Muscle of leg (tissue), 11 donors: ENCODE results near the gene ADM2. TPM values are rescaled to one million over a fixed set of nuclear protein-coding genes. Genes with fewer than 3 reads are reported as not detected.
"Not testable (repeated sequence)": the region's sequence is repeated elsewhere in the genome, so short reads cannot be mapped to it uniquely, and the experiment has no call there.

Experiments
- DNase-seq: peaks from one replicate; pipeline ENCODE4 v3.0.0; 2013
- H3K27ac ChIP-seq: one replicate; pipeline ENCODE4 v1.5.1; 2013; ENCODE audit warnings: mild to moderate bottlenecking, low read length, control low read depth
- H3K27me3 ChIP-seq: one replicate; pipeline ENCODE4 v1.6.1; 2013; ENCODE audit warnings: low read length; ENCODE audit not compliant: control insufficient read depth, insufficient read depth
- H3K36me3 ChIP-seq: one replicate; pipeline ENCODE4 v1.6.1; 2013; ENCODE audit warnings: low read length; ENCODE audit not compliant: control insufficient read depth, insufficient read depth
- H3K4me1 ChIP-seq: one replicate; pipeline ENCODE4 v1.6.1; 2013; ENCODE audit warnings: low read length; ENCODE audit not compliant: control insufficient read depth, insufficient read depth
- H3K4me3 ChIP-seq: one replicate; pipeline ENCODE4 v1.5.1; 2013; ENCODE audit warnings: low read length, control low read depth
- H3K9me3 ChIP-seq: replicated peaks from 2 replicates; pipeline ENCODE4 v1.6.1; 2013; ENCODE audit warnings: low read depth, low read length; ENCODE audit not compliant: control insufficient read depth
- WGBS: methylation state at CpG from one replicate; pipeline ENCODE4 v1.1.5; 2013; ENCODE audit warnings: missing lambda C conversion rate; ENCODE audit not compliant: insufficient coverage; 5-methylcytosine and 5-hydroxymethylcytosine counted together
- polyA plus RNA-seq, 8 donors: library from polyadenylated mRNA; unstranded; fragments of 120-200 nt; gene quantifications; one replicate each; pipeline versions ENCODE4 v1.2.1 to v1.2.3, GENCODE V29; 2013; ENCODE audit warnings: inconsistent platforms in 1 of 8, low replicate concordance in 1 of 8; ENCODE audit not compliant: insufficient read length in 8 of 8, insufficient read depth in 1 of 8
- total RNA-seq: library from RNA; stranded (reverse); fragments of 120-200 nt; gene quantifications from one replicate; pipeline ENCODE4 v1.2.4, GENCODE V29; 2013

ADM2 gene
- total and polyA plus RNA-seq, 9 donors: 0.23 to 0.81 (median 0.53) TPM

GRCh38 chr22:50531962-50532674 lies 50.8 kb downstream of the ADM2 start:
- Histone ChIP-seq H3K27ac (peak overlapping the region; percentile 79), H3K9me3 (no peaks in the 10 kb centered on the region), H3K4me3 (peak overlapping the region; percentile 47), H3K27me3 (peaks cover 73% of the 10 kb centered on the region), H3K36me3 (no peaks in the 10 kb centered on the region), H3K4me1 (peaks cover 35% of the 10 kb centered on the region)
- WGBS: under 1% methylated on average over 44 of the region's 56 CpGs
- DNase-seq: peak; percentile 83

GRCh38 chr22:50532824-50533796 lies 51.8 kb downstream of the ADM2 start:
- DNase-seq: no peak
- Histone ChIP-seq H3K9me3 (no peaks in the 10 kb centered on the region), H3K36me3 (no peaks in the 10 kb centered on the region), H3K4me3 (no peak overlapping the region), H3K27me3 (peaks cover 80% of the 10 kb centered on the region), H3K27ac (no peak overlapping the region), H3K4me1 (peaks cover 34% of the 10 kb centered on the region)
- WGBS: 79% methylated on average over 11 of the region's 19 CpGs

GRCh38 chr22:50533856-50534711 lies 52.7 kb downstream of the ADM2 start:
- Histone ChIP-seq H3K27me3 (peaks cover 76% of the 10 kb centered on the region), H3K27ac (peak overlapping the region; percentile 7), H3K4me1 (peaks cover 32% of the 10 kb centered on the region)
- 47% methylated on average over 7 of the region's 21 CpGs for WGBS
- H3K4me3 ChIP-seq, DNase-seq, H3K9me3 ChIP-seq, H3K36me3 ChIP-seq: not testable (repeated sequence)

GRCh38 chr22:50535113-50535512 lies 53.8 kb downstream of the ADM2 start:
- WGBS: no CpG with 5 or more reads among the region's 8 CpGs
- no peak for DNase-seq
- peaks cover 25% of the 10 kb centered on the region for H3K4me1 ChIP-seq

More at GRCh38 chr22:50535113-50535512, 53.8 kb downstream of the ADM2 start:
- no peak overlapping the region for H3K27ac ChIP-seq
- no peaks in the 10 kb centered on the region for H3K9me3 ChIP-seq
- peaks cover 73% of the 10 kb centered on the region for H3K27me3 ChIP-seq
- H3K36me3 ChIP-seq: no peaks in the 10 kb centered on the region
- H3K4me3 ChIP-seq: no peak overlapping the region

Other genes starting within 250 kb of the ADM2 start
- 26.2 TPM for gene TUBGCP6, start 236.5 kb upstream of the ADM2 start, total RNA-seq
- 10 to 100 TPM; 21.4 to 35.3 (median 26.4) TPM for gene TUBGCP6, start 236.5 kb upstream of the ADM2 start, polyA plus RNA-seq
- 11.5 TPM for gene HDAC10, start 230.3 kb upstream of the ADM2 start, total RNA-seq
- 10 to 100 TPM; 10.8 to 23.7 (median 16.9) TPM for gene HDAC10, start 230.3 kb upstream of the ADM2 start, polyA plus RNA-seq
- gene MAPK12, start 219.9 kb upstream of the ADM2 start, total RNA-seq: 25.6 TPM
- 10 to 100 TPM in 7 of 8 donors, 1 to 10 TPM in 1; 9.4 to 37.8 (median 19.1) TPM for gene MAPK12, start 219.9 kb upstream of the ADM2 start, polyA plus RNA-seq
- gene MAPK11, start 211.2 kb upstream of the ADM2 start, total RNA-seq: 4.5 TPM
- 1 to 10 TPM; 6.1 to 8.7 (median 6.8) TPM for gene MAPK11, start 211.2 kb upstream of the ADM2 start, polyA plus RNA-seq
- gene PLXNB2, start 173.9 kb upstream of the ADM2 start, total RNA-seq: 36.9 TPM
- 100 to 1,000 TPM in 2 of 8 donors, 10 to 100 TPM in 6; 72.1 to 110 (median 94.2) TPM for gene PLXNB2, start 173.9 kb upstream of the ADM2 start, polyA plus RNA-seq
- 2.0 TPM for gene DENND6B, start 154.5 kb upstream of the ADM2 start, total RNA-seq
- gene DENND6B, start 154.5 kb upstream of the ADM2 start, polyA plus RNA-seq: 1 to 10 TPM; 3.9 to 7.1 (median 4.8) TPM
- gene PPP6R2, start 138.2 kb upstream of the ADM2 start, total RNA-seq: 36.4 TPM
- gene PPP6R2, start 138.2 kb upstream of the ADM2 start, polyA plus RNA-seq: 10 to 100 TPM; 29.8 to 41.5 (median 36.2) TPM
- gene SBF1, start 6.5 kb upstream of the ADM2 start, total RNA-seq: 36.5 TPM
- gene SBF1, start 6.5 kb upstream of the ADM2 start, polyA plus RNA-seq: 10 to 100 TPM; 34.6 to 49.7 (median 45.2) TPM
- gene MIOX, start 5.3 kb downstream of the ADM2 start, total RNA-seq: not detected
- under 1 TPM in 4 of 8 donors, not detected in 4; 0.08 to 0.12 (median 0.10) TPM for gene MIOX, start 5.3 kb downstream of the ADM2 start, polyA plus RNA-seq
- gene LMF2, start 26.2 kb downstream of the ADM2 start, total RNA-seq: 27.0 TPM
- gene LMF2, start 26.2 kb downstream of the ADM2 start, polyA plus RNA-seq: 10 to 100 TPM; 35.5 to 54.1 (median 44.9) TPM
- gene NCAPH2, start 26.7 kb downstream of the ADM2 start, total RNA-seq: 34.8 TPM
- 10 to 100 TPM; 30.7 to 40.3 (median 37.6) TPM for gene NCAPH2, start 26.7 kb downstream of the ADM2 start, polyA plus RNA-seq
- 0.40 TPM for gene SCO2, start 44.1 kb downstream of the ADM2 start, total RNA-seq
- gene SCO2, start 44.1 kb downstream of the ADM2 start, polyA plus RNA-seq: 1 to 10 TPM in 6 of 8 donors, under 1 TPM in 2; 0.71 to 7.0 (median 3.3) TPM
- 3.2 TPM for gene TYMP, start 48.5 kb downstream of the ADM2 start, total RNA-seq
- 1 to 10 TPM; 3.4 to 5.8 (median 4.1) TPM for gene TYMP, start 48.5 kb downstream of the ADM2 start, polyA plus RNA-seq
- gene KLHDC7B, start 64.4 kb downstream of the ADM2 start, total RNA-seq: not detected
- under 1 TPM in 4 of 8 donors, not detected in 4; 0.03 to 0.35 (median 0.07) TPM for gene KLHDC7B, start 64.4 kb downstream of the ADM2 start, polyA plus RNA-seq
- not detected for gene SYCE3, start 81.4 kb downstream of the ADM2 start, total RNA-seq
- gene SYCE3, start 81.4 kb downstream of the ADM2 start, polyA plus RNA-seq: not detected
- 46.2 TPM for gene CPT1B, start 96.9 kb downstream of the ADM2 start, total RNA-seq
- gene CPT1B, start 96.9 kb downstream of the ADM2 start, polyA plus RNA-seq: 10 to 100 TPM; 24.5 to 66.6 (median 42.7) TPM
- 47.5 TPM for gene CHKB, start 101.3 kb downstream of the ADM2 start, total RNA-seq
- gene CHKB, start 101.3 kb downstream of the ADM2 start, polyA plus RNA-seq: 10 to 100 TPM; 38.6 to 61.7 (median 47.2) TPM
- 0.22 TPM for gene MAPK8IP2, start 119.2 kb downstream of the ADM2 start, total RNA-seq
- under 1 TPM; 0.34 to 0.68 (median 0.55) TPM for gene MAPK8IP2, start 119.2 kb downstream of the ADM2 start, polyA plus RNA-seq
- gene ARSA, start 146.6 kb downstream of the ADM2 start, total RNA-seq: 8.4 TPM
- gene ARSA, start 146.6 kb downstream of the ADM2 start, polyA plus RNA-seq: 10 to 100 TPM; 11.4 to 21.9 (median 15.2) TPM
- gene SHANK3, start 191.3 kb downstream of the ADM2 start, total RNA-seq: 4.3 TPM
- gene SHANK3, start 191.3 kb downstream of the ADM2 start, polyA plus RNA-seq: 10 to 100 TPM; 11.9 to 25.1 (median 16.6) TPM